Nephron progenitor cell (in vitro differentiated cells): Measurements from ENCODE around the gene KCNQ1.

Source experiments
- DNase-seq: peaks from one replicate; pipeline ENCODE4 v3.0.0; 2021
- H3K27ac Mint-ChIP-seq: 2 replicates; pipeline ENCODE4 v1.8.0; 2021; ENCODE audit warnings: mild to moderate bottlenecking, moderate library complexity, mixed read lengths
- H3K27me3 Mint-ChIP-seq: 2 replicates; pipeline ENCODE4 v1.8.0; 2021; ENCODE audit warnings: mild to moderate bottlenecking, low read depth, mixed read lengths; ENCODE audit not compliant: poor library complexity
- H3K36me3 Mint-ChIP-seq: 2 replicates; pipeline ENCODE4 v1.8.0; 2021; ENCODE audit warnings: low read depth, mixed read lengths
- H3K4me1 Mint-ChIP-seq: 2 replicates; pipeline ENCODE4 v1.8.0; 2021; ENCODE audit warnings: mixed read lengths
- H3K4me3 Mint-ChIP-seq: 2 replicates; pipeline ENCODE4 v1.8.0; 2021; ENCODE audit warnings: mild to moderate bottlenecking, moderate library complexity, mixed read lengths
- H3K9me3 Mint-ChIP-seq: 2 replicates; pipeline ENCODE4 v1.8.0; 2021; ENCODE audit warnings: mild to moderate bottlenecking, moderate library complexity, mixed read lengths
- TF ChIP-seq, protein P1 (sequence below): fragments of 200-600 bp; sonication (generic); IDR thresholded peaks from 2 replicates; pipeline ENCODE4 v1.5.0; 2021; ENCODE audit warnings: antibody characterized with exemption

The KCNQ1 gene

DNA sequence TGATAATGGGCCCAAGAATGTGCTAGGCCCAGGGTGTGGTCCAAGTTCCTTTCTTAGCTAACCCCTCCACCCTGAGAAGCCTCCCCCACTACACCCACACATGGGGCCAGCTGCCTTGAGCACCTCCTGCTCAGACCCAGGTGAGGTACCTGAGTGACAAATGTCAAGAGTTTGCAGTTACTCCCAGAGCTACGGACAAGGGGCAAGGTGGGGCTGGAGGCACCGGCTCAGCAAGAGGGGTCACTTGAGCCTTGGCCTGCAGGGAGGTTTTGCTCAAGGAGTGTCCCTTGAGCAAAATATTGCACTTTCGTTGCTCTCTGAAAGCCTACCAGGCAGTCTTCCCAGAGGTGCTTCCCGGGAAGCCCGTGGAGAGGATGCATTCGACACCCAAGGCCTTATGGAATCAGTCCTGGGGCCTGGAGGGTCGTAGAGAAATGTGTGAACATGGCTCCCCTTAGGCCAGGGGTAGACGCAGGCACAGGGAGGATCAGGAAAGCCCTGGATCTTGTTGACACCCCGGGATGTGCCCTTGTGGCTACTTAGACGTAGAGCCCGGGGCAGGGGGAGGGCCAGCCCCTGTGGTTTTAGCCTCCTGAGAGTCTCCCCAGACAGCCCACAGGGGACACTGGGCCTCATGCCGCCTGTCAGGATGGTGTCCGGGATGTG is 114.2 kb downstream of the KCNQ1 start:
- H3K4me3 Mint-ChIP-seq = no peak overlapping the region
- TF ChIP-seq, protein P1, sequence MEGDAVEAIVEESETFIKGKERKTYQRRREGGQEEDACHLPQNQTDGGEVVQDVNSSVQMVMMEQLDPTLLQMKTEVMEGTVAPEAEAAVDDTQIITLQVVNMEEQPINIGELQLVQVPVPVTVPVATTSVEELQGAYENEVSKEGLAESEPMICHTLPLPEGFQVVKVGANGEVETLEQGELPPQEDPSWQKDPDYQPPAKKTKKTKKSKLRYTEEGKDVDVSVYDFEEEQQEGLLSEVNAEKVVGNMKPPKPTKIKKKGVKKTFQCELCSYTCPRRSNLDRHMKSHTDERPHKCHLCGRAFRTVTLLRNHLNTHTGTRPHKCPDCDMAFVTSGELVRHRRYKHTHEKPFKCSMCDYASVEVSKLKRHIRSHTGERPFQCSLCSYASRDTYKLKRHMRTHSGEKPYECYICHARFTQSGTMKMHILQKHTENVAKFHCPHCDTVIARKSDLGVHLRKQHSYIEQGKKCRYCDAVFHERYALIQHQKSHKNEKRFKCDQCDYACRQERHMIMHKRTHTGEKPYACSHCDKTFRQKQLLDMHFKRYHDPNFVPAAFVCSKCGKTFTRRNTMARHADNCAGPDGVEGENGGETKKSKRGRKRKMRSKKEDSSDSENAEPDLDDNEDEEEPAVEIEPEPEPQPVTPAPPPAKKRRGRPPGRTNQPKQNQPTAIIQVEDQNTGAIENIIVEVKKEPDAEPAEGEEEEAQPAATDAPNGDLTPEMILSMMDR = no peak
- DNase-seq = no peak
- peaks cover 18% of the 10 kb centered on the region for H3K9me3 Mint-ChIP-seq
- peaks cover 10% of the 10 kb centered on the region for H3K36me3 Mint-ChIP-seq
- H3K27me3 Mint-ChIP-seq = peaks cover 5% of the 10 kb centered on the region
- H3K4me1 Mint-ChIP-seq = peaks cover 39% of the 10 kb centered on the region
- H3K27ac Mint-ChIP-seq = no peak overlapping the region

DNA sequence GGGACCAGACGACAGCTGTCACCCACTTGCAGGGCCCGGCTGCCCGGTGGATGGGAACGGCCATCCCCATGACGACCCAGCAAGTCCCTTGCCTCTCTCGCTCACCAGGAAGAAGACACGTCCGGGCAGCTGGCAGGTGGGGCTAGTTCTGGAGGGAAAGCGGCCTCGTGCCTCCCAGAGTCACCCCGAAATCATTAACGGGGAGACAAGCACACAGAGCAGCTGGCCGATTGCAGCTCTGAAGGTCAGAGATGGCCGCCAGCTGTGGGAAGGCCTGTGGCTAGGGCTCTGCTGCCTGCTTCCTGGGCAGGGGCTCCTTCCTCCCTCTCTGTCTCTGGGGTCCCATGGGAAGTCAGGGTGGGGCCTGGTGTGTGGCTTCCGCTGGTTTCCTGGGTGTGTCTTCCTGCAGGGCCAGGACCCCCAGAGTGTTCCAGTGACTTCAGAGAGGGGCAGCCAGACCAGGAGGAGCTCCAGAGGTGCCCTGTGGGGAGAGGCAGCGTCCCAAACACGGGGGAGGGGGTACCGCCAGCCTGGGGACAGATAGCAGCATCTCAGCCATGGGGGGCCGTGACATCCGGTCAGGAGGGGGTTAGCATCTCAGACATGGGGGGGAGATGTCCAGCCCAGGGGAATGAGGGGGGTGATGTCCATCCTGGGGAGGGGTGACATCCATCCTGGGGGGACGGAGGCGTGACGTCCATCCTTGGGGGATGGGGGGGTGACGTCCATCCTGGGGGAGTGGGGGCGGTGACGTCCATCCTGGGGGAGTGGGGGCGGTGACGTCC is 114.9 kb downstream of the KCNQ1 start:
- Mint-ChIP-seq H3K27ac (no peak overlapping the region), H3K36me3 (peaks cover 10% of the 10 kb centered on the region), H3K27me3 (peaks cover 8% of the 10 kb centered on the region), H3K4me1 (peaks cover 34% of the 10 kb centered on the region), H3K4me3 (no peak overlapping the region), H3K9me3 (peaks cover 18% of the 10 kb centered on the region)
- DNase-seq = no peak
- TF ChIP-seq, protein P1 = no peak

DNA sequence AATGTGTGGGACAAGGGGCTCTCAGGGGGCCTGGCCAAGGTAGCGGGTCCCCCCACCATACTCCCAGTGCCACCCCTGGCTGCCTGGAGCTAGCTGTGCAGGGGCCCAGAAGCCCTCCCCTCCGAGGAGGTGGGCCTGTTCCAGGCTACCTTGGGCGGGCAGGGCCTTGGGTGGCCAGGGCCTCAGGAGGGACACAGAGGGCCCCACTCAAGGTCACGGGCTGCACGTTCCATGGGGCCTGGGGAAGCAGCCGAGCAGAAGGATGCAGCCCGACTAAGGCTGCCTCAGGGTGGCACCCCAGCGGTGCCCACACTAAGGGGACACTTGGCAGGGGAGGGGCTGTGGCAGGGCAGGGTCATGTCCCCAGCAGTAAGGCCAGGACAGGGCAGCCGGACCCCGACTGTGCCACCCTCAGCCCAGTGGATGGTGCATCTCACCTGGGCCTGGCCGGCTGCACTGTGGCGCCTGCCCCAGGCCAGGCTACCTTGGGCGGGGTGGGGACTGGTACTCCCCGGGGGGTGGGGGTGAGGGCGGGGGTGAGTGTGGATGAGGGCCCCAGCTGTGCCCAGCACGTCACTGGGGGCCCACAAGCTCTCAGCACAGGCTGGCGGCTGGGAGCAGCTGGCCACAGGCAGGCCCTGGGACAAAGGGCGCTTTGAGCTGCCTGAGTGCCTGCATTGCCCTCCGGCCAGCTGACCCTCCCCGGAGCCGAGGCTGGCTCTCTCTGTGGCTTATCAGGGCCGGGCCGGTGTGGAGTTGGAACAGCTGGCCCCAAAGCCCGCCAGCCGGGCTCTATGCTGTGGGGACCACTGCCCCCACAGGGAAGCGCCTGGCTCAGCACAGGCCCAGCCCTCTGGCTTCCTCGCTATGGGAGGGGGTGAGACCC is 117.1 kb downstream of the KCNQ1 start:
- H3K36me3 Mint-ChIP-seq = peaks cover 4% of the 10 kb centered on the region
- no peak for DNase-seq
- H3K4me1 Mint-ChIP-seq = peaks cover 27% of the 10 kb centered on the region
- TF ChIP-seq, protein P1 = no peak
- H3K27me3 Mint-ChIP-seq = peaks cover 8% of the 10 kb centered on the region
- no peak overlapping the region for H3K4me3 Mint-ChIP-seq
- no peak overlapping the region for H3K27ac Mint-ChIP-seq
- H3K9me3 Mint-ChIP-seq = peaks cover 11% of the 10 kb centered on the region

GRCh38 chr11:2562890-2563212 is 118.0 kb downstream of the KCNQ1 start:
- TF ChIP-seq, protein P1 = no peak
- H3K27me3 Mint-ChIP-seq = peaks cover 8% of the 10 kb centered on the region
- no peak for DNase-seq
- H3K4me1 Mint-ChIP-seq = peaks cover 27% of the 10 kb centered on the region
- no peaks in the 10 kb centered on the region for H3K36me3 Mint-ChIP-seq
- peaks cover 4% of the 10 kb centered on the region for H3K9me3 Mint-ChIP-seq
- no peak overlapping the region for H3K4me3 Mint-ChIP-seq
- no peak overlapping the region for H3K27ac Mint-ChIP-seq

DNA sequence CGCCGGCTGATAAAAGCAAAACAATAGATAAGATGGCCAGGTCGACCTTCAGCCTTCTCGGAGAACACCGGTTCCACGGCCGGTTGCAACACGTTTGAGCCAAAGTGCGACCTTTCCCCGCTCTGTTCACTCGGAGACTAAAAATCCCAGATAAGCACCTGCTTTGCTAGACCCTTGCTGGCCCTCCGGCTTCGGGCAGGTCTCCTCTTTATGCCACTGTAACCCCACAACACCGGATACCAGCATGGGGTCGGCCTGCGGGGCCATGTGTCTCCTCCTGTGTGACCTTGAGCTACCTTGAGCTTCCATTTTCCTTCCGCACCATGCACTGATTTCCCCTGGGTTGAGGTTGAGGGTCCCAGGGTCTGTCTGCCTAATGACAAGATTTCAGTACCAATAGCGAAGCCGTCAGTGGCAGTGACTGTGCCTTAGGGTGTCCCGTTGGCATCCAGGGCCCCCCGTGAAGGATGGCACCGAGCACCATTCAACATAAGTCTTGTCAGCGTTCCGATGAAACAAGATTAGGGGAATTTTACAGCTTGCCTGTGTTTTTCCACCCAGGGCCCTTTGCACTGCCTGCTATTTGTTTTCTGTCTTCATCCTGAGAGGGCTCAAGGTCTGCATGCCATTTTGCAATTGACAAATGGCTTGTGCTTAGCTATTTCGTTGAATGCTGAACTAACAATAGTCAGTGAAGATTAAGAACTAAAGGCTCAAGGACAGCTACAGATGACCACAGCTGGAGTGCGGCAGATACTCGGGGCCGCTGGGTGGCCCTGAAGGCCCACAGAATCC is 118.6 kb downstream of the KCNQ1 start:
- no peak for DNase-seq
- H3K27me3 Mint-ChIP-seq = peaks cover 8% of the 10 kb centered on the region
- no peak overlapping the region for H3K4me3 Mint-ChIP-seq
- no peaks in the 10 kb centered on the region for H3K36me3 Mint-ChIP-seq
- no peaks in the 10 kb centered on the region for H3K9me3 Mint-ChIP-seq
- TF ChIP-seq, protein P1 = no peak
- peaks cover 27% of the 10 kb centered on the region for H3K4me1 Mint-ChIP-seq
- no peak overlapping the region for H3K27ac Mint-ChIP-seq
